GM21381 (cell line): Measurements from ENCODE around the gene FER1L5.

Experiments
- ATAC-seq: cut with Tn5 transposase; IDR thresholded peaks from one replicate; pipeline ENCODE4 v1.9.1; 2021; ENCODE audit warnings: mild to moderate bottlenecking, moderate library complexity; ENCODE audit not compliant: unreplicated experiment

Gene FER1L5

DNA sequence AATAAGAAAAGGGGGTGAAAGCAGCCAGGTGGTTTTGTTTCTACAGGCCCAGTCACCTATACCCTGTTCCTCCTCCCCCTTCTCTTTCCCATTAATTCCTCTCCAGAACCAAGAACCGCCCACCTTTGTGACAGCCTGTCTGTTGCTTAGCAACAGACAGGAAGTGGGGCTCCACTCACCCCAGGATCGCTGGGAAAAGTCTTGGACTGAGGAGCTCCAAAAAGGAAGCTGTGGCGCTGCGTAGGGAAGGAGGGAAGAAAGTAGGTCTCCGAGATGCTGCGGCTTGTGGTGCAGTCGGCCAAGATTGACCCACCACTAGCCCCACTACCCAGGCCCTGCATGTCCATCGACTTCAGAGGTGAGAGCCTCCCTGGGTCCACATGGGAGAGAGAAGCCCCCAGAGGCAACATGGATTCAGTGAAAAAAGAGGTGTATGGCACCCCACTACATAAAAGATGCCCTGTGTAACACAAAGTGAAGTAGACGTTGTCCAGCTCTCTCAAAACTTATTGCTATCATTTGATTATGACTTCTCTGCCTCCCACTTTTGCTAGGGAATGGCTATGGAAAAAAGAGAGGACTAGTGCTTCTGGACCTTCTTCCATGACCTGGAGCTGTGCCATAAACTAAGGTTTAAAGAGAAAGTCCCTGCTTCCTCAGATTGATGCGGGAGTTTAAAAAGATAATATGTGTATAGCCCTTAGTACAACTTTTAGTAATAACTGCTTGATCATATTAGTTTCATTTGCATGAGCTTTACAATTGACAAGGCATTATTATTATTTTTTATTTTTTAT is at the start of gene FER1L5:
Gene FER1L5, plus strand, starts transcription at position 201 of the 797 bp plus-strand sequence. Its CDS starts 73 bp downstream, at position 274.
- no peak for ATAC-seq

DNA sequence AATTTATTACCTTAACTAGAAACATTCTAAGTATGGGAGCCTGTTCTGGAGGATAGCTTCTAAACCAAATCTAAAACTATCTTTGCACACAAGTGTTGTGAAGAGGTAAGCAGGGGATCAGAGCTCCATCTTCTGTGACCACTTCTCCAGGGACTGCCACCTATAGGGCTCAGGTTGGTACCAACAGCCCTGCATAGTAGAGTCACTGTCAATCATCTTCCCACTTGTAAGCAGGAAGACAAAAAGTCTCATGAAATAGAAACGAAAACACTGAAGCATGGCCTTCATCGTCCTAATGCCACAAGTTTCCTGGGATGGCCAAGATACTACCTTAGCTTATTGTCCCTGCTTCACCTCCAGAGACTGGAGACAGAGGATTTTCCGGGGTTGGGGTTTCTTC is 48.3 kb upstream of the FER1L5 start:
- no peak for ATAC-seq

- no peak for ATAC-seq
Observed at GRCh38 chr2:96594691-96595152, 47.8 kb upstream of the FER1L5 start.

DNA sequence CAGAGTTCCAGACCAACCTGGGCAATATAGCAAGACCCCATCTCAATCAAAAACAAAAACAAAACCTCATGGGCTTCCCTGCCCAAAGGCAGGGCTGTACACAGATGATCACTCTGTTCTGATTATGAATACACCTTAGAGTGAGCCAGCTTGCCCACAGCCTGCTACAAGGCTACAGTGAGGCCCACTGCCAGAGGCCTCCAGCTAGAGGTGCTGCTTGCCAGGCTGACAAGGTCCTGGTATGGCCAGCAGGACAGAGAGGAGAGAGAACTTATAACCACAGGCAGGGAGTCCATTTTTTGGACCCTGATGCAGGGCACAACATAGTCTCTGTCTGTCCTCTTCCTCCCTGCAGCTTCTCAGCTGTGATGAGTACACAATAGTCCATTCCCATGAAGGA is 46.0 kb upstream of the FER1L5 start:
- ATAC-seq = no peak

DNA sequence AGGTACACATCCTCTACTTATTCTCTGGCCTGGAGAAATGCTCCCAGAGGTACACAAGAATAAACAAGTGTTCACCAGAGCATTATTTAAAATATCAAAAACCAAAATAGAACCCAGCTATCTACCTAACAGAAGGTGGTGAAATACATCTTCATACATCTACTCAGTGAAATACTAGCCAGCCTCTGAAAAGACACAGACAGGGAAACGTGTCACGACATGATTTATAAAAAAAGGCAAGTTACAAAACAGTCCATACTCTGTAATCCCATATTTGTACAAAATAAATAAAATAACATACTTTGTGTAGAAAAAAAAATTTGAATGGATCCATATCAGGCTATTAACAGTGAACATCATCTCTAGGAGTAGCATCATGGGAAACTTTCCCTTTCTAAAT is 42.6 kb upstream of the FER1L5 start:
- ATAC-seq = no peak

DNA sequence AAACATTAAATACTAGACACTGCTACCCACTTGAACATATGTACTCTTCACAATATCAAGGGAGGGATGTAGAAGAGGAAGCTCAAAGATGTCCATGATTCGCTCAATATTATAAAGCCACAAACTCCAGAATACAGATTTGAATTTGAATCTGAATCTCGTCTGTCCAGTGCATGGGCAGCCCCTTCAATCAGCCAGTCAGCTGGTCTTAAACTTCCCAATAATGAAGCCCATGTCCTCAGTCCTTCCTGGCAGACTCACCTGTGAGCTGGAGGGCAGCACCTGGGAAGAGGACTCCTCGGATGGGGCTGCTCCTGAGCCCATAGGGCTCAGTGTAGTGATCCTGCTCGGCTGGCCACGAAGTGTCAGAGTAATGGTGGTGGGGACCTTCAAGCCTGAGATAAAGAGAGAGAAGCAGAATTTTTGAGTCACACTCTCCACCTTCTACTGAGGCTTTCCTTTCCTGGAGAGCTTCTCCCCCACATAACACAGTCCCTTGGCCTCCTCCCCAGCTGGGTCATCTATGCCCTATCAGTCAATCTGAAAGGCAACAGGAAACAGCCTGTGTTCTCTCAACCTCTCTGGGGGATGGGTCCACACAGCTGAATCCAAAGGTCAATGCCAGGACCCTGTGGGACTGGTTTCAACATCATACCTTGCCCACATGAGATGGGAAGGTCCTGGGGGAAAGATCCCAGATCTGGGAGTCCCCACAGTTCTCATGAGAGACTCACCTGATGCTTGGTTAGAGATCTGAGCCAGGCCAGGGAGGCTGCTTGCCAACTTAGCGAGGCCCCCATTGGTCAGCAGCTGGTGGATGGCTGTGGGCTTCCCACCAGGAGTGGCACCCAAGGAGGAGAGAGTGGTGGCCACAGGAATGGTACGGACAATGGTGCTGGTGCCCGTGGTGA is 40.9 kb upstream of the FER1L5 start:
- ATAC-seq = no peak

GRCh38 chr2:96602330-96602823 is 40.2 kb upstream of the FER1L5 start:
- ATAC-seq = no peak

DNA sequence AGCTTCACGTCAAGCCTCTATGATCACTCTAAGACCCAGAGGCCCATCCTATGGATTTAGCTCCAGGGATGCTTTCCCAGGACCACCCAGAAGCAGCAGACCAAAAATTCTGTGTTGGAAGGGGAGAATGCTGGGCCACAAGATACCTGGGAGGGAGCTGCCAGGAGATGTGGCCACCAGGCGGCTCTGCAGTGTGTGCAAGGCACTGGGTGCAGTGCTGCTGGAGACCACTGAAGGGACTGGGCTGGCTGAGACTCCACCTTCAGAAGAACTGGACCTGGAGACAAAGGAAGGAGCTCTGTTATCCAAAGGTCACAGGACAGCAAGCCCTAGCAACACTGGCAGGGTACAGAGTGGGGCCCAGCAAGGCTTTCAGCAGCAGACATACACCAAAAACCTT is 38.5 kb upstream of the FER1L5 start:
- ATAC-seq = no peak

DNA sequence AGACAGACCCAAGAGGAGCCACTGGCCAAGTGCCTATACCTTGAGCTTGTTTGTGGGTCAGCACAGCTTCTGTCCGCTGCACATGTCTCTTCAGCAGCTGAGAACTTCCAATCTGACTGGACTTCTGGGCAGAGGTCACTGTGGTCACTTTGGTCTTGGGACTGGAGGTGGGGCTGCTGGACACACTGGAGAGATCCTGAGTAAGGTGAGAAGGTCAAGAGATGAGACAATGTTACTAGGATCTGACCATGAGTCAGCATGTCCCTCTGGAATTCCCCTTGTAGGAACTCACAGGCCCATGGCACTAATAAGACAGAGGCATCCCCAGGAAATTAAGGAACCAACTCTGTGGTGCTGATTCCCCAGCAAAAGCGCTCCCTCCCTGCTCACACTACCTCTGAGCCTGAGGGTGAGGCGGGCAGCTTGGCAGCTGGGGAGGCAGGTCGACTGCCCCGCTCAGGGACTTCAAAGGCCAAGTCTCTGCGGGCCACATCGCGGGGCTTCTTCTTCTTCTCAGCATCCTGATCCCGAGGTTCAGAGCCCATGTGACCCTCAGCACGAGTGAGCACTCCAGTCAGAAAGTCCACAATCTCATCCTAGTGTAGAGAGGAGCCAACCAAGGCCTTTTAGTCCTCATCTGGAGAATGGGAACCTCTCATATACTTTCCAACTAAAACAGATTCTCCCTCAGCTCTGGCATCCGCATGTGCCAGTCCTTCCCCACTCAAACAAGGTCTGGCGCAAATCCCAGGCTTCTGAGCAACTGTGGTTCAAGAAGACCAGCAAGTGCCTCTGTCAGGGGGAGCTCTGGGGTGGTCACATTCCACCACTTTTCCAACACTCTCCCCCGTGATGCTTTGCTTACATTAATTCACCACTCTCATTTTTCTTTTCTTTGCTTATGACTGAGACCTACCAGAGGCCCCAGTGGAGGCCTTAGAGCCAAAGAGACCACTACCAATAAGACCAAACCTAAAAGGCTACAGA is 33.8 kb upstream of the FER1L5 start:
- ATAC-seq = no peak

GRCh38 chr2:96616128-96616527 is 26.4 kb upstream of the FER1L5 start:
- ATAC-seq = no peak

GRCh38 chr2:96616535-96616934 is 26.0 kb upstream of the FER1L5 start:
- ATAC-seq = no peak

- ATAC-seq = no peak
Observed at GRCh38 chr2:96617012-96617411, 25.6 kb upstream of the FER1L5 start.

GRCh38 chr2:96618596-96619283 is 23.8 kb upstream of the FER1L5 start:
- no peak for ATAC-seq

GRCh38 chr2:96622544-96622943 is 20.0 kb upstream of the FER1L5 start:
- no peak for ATAC-seq

DNA sequence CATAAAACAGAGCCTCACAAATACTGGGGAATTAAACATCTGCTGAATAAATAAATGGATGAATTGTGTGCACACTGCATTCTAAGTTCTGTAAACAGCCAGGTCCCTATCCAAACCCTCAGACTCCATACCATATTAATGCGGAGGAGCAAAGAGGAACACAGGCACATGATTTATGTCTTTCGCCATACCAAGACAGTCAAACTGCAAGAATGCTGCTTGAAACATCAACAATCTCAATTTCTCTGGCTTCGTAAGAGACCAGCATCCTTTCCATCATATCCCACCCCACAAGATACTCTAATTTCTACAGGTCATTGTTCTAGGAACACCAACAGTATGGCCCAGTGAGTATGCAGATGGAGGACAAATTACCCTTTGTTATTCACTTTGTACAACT is 19.4 kb upstream of the FER1L5 start:
- no peak for ATAC-seq

- ATAC-seq = no peak
Observed at GRCh38 chr2:96625571-96626552, 16.7 kb upstream of the FER1L5 start.

GRCh38 chr2:96626553-96626942 is 16.0 kb upstream of the FER1L5 start:
- no peak for ATAC-seq

DNA sequence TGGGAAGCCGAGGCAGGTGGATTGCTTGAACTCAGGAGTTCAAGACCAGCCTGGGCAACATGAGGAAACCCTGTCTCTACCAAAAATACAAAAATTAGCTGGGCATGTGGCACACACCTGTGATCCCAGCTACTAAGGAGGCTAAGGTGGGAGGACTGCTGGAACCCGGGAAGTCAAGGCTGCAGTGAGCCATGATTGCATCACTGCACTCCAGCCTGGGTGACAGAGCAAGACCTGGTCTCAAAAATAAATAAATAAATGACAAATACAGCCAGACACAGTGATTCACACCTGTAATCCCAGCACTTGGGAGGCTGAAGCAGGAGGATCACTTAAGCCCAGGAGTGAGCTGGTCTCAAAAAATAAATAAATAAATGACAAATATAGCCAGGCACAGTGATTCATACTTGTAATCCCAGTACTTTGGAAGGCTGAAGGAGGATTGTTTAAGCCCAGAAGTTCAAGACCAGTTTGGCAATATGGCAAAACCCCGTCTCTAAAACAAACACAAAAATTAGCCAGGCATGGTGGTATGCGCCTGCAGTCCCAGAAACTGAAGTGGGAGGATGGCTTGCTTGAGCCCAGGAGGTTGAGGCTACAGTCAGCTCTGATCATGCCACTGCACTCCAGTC is 10.6 kb upstream of the FER1L5 start:
- no peak for ATAC-seq
